ENCODE results near the gene CHST15. TPM values are rescaled to one million over a fixed set of nuclear protein-coding genes. Genes with fewer than 3 reads are reported as not detected.

CHST15 gene
- polyA plus RNA-seq, 3 donors = 17.5 to 20.6 (median 19.3) TPM

- DNase-seq (ENCODE audit: low read depth in 3 of 3, low spot score in 2 of 3) = no peak
Measured at GRCh38 chr10:124067825-124068400, 25.5 kb downstream of the CHST15 start.

GRCh38 chr10:124066781-124067714 lies 26.4 kb downstream of the CHST15 start:
- no peak for DNase-seq (ENCODE audit: low read depth in 3 of 3, low spot score in 2 of 3)

DNA sequence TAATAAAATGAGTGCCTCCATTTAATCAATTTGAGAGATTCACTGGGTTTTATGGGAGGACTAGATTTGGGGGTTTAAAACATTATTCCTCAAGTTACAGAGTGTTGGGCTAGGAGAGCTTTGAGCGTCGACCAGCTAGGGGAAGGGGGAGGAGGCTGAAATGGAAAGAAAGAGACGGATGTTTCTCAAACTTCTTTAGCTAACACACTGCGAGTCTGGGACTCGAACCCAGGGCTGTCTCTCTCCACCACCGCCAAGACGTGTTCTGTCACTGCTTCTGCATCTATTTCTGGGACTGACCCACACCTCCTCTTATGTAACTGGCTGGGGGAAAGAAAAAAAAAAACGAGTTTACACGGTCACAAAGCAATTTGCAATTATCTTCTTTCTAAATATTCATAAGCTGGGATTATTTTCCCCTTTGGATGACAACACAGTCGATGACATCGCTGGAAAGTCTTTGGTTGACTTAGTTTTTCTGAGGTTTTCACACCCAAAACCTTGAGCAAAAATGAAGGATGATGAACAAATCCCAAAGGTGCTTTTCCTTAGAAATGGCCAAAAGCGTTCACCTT lies 27.2 kb downstream of the CHST15 start:
- DNase-seq (ENCODE audit: low read depth in 3 of 3, low spot score in 2 of 3) = no peak

DNA sequence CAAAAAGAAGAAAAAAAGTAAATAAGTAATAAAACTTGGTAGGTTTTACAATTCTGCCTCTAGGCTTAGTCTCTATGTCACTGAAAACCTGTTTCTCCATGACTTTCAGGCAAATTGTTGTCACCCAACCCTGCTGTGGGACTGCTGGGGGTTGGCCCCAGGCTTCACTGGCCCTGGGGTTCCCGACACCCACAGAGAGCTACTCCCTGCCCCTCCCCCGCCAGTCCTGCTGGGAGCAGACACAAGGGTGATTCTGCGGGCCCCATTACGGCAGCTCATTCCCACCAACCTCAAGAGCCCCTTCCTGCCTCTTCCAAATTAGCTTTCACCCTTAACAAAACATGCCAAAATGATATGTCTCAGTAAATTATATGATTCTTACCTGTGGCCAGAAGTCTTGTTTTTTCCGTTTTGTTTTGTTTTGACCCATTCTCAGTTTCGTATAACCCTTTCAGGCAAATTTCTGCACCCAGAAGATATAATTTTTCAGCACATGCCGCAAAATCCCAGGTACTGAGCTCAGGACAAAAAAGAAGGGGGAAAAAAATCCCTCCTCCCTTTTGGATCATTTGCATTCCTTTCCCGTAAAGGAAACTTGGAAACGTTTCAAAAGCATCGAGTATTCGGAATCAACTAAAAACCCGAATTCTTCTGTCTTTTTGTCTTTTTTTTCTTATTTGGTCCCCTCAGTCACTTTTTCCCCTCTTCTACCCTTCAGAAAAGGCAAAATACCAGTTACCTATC lies 27.8 kb downstream of the CHST15 start:
- DNase-seq (ENCODE audit: low read depth in 3 of 3, low spot score in 2 of 3) = no peak

- no peak for DNase-seq (ENCODE audit: low read depth in 3 of 3, low spot score in 2 of 3)
Measured at GRCh38 chr10:124064676-124065075, 28.7 kb downstream of the CHST15 start.

- no peak for DNase-seq (ENCODE audit: low read depth in 3 of 3, low spot score in 2 of 3)
Measured at GRCh38 chr10:124063750-124064603, 29.4 kb downstream of the CHST15 start.

DNA sequence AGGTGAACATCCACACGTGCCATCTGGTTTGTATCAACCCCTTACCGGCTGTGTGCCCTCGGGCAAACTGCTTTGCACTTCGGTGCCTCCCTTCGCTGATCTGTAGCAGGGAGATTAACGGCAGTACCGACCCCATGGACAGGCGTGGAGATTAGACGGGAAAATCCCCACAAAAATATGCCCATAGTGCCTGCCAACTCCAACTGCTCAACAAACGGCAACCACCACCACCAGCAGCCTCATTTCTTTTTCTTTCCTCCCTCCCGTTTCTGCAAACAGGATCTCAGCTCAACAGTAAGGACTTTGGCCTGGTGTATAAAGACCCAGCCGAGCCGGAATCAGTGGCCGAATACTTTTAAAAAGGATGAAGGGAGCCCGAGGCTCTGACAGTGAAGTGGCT lies 31.0 kb downstream of the CHST15 start:
- DNase-seq (ENCODE audit: low read depth in 3 of 3, low spot score in 2 of 3) = no peak

- no peak for DNase-seq (ENCODE audit: low read depth in 3 of 3, low spot score in 2 of 3)
Measured at GRCh38 chr10:124061030-124061429, 32.4 kb downstream of the CHST15 start.

- no peak for DNase-seq (ENCODE audit: low read depth in 3 of 3, low spot score in 2 of 3)
Measured at GRCh38 chr10:124060148-124060720, 33.2 kb downstream of the CHST15 start.

GRCh38 chr10:124059551-124059950 lies 33.8 kb downstream of the CHST15 start:
- no peak for DNase-seq (ENCODE audit: low read depth in 3 of 3, low spot score in 2 of 3)

GRCh38 chr10:124058346-124059003 lies 34.9 kb downstream of the CHST15 start:
- no peak for DNase-seq (ENCODE audit: low read depth in 3 of 3, low spot score in 2 of 3)

- DNase-seq (ENCODE audit: low read depth in 3 of 3, low spot score in 2 of 3) = no peak
Measured at GRCh38 chr10:124057601-124058000, 35.8 kb downstream of the CHST15 start.

DNA sequence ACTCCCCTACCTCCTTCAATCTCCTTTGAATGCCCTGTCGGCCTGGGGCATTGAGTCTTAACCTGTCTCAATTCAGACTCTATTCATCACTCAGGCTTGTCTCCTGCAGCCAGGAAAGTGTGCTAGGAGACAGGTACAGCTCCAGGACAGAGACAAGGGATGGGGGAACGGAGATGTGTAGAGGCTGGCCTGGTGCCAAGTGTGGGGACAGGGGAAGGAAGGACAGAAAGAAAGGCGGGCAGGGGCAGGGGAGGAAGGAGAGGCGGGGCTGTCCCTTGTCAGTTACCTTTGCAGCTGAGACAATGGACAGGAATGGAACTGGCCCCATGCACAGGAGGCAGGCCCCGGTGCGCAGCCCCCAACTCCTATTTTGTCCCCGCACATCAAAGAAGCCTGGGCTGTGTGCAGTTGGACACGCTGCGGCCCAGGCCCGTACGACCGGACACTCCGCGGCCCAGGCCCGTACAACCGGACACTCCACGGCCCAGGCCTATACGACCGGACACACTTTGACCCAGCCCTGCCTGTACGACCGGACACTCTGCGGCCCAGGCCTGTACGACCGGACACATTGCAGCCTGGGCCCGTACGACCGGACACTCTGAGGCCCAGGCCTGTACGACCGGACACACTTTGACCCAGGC lies 36.9 kb downstream of the CHST15 start:
- no peak for DNase-seq (ENCODE audit: low read depth in 3 of 3, low spot score in 2 of 3)

DNA sequence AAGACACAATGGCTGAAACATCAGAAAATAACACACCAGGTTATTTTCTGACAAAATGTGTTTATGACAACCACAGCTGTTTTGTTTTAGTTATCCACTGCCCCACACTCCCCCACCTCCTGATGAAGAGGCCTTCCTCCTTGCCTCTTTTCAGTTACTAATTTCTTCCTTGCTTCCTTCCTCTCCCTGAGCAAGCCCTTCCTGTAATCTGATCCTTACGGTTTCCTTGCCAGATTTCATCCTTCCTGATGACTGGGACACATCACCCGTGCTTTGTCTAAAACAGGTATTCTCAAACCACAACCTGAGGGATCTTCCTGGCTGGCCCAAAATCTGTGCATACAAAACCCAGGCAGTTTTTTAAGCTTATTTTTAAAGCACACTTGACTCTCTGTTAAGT lies 39.4 kb downstream of the CHST15 start:
- no peak for DNase-seq (ENCODE audit: low read depth in 3 of 3, low spot score in 2 of 3)

DNA sequence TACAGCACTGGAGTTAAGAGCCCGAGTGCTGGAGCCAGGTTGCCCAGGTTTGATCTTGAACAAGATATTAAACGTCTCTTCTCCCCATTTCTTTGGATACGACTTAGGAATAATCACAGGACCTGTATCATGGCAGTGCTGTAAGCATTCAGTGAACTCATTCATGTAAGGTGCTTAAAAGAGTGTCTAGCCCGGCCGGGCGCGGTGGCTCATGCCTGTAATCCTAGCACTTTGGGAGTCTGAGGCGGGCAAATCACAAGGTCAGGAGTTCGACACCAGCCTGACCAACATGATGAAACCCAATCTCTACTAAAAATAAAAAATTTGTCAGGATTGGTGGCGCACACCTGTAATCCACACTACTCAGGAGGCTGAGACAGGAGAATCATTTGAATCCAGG lies 40.8 kb downstream of the CHST15 start:
- no peak for DNase-seq (ENCODE audit: low read depth in 3 of 3, low spot score in 2 of 3)

GRCh38 chr10:124050021-124051015 lies 43.1 kb downstream of the CHST15 start:
- no peak for DNase-seq (ENCODE audit: low read depth in 3 of 3, low spot score in 2 of 3)

DNA sequence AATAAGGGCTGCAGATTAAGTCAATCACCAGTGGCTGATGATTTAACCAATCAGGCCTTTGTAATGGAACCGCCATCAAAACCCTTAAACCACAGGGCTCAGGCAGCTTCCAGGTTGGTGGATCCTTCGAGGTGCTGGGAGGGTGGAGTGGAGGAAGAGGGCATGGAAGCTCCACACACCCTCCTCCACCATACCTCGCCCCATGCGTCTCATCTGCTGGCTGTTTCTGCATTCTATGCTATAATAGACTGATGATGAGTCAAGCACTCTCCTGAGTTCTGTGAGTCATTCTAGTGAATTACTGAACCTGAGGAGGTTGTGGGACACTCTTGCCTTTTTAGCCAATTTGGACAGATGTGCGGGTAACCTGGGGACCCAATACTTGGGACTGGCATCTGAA lies 43.9 kb downstream of the CHST15 start:
- DNase-seq (ENCODE audit: low read depth in 3 of 3, low spot score in 2 of 3) = no peak

All from right renal cortex interstitium (tissue), 3 donors.